NCI-H1694 treated with DMSO at 0.1 percent for 48 hours (cell line): ENCODE measurements around the gene HEBP1.

Experiments
- DNase-seq: peaks from one replicate; lab custom pipeline; 2025; lab: John Stamatoyannopoulos, UW

HEBP1 gene

DNA sequence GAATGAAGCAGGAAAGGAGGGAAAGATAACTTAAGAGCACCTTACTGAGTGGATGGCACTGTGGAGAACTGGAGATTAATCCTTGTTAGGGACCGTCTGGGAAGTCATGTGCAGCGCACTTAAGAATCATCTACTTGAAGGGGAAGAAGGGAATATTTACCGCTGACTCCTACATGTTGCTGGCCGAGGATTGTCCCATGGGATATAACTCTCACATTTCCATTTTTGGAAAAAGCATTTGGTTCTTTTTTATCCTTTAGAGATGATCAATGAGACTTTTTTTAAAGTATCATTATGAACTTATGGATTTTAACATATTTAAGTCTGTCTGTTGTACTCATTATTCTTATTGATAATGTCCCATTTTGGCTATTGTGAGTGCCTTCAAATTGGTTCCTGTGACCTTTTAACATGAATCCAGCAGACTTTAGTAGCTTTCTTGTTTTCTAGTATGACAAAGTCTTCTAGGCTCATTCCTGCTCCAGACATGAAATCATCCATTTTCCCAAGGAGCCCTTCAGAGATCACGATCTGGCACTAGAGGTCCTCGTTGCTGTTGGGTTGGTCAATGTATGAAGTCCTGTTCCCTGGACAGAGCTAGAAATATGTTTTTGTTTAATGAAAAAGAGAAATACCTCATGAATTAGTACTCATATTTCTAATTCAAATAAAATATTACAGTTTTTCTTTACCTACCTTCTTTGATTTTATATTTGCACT lies 23.9 kb upstream of the HEBP1 start:
- peak; percentile 60 for DNase-seq

DNA sequence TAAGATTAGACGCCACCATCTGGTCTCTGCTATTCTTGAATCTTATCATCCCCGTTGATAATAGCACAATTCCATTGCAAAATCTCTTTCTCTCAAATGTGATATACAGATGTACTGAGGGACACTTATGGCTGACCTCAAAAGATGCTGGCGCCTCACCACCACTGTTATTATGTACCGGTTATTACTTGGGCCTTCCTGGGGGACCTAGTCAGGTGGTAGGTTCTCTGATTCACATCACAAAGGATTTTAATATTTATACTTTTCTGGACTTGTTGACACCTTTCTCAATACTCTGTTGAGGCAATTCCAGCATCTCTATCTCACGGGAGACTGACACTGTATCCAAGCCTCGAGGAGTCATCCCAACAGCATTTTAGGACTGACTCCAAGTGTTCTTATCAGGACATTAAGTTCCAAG lies 22.8 kb upstream of the HEBP1 start:
- DNase-seq: no peak

DNA sequence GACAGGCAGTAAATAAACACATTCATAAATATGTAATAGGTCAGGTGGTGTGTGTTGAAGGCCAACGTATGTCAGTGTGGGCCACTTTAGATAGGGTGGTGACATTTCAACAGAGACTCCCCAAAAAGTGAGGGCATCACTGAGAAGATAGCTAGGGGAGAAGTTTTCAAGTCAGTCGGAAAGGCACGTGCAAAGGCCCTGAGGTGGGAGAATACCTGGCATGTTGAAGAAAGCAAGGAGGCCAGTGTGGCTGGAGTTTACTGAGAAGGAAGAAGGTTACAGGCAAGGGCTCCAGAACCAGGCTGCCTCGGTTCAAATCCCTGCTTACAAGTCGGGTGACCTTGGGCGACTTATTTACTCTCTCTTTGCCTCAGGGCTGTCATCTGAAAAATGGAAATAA lies 11.0 kb upstream of the HEBP1 start:
- DNase-seq: no peak

DNA sequence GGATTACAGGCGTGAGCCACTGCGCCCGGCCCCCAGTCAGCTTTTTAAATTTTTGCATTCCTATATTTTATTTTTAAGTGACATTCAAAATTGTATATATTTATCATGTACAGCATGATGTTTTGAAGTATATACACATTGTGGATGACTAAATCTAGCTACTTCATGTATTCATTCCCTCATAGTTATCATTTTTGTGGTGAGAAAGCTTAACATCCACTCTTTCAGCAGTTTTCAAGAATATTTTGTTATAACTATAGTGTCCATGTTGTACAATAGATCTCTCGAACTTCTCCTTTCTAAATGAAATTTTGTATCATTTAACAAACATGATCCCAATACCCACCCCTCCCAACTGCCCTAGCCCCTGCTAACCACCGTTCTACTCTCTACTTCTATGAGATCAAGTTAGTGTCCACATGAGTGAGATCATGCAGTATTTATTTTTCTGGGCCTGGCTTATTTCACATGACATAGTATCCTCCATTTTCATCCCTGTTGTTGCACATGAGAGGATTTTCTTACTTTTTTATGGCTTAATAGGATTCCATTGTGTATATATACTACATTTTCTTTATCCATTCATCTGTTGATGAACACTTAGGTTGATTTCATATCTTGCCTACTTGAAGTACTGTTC lies 8.8 kb upstream of the HEBP1 start:
- no peak for DNase-seq

DNA sequence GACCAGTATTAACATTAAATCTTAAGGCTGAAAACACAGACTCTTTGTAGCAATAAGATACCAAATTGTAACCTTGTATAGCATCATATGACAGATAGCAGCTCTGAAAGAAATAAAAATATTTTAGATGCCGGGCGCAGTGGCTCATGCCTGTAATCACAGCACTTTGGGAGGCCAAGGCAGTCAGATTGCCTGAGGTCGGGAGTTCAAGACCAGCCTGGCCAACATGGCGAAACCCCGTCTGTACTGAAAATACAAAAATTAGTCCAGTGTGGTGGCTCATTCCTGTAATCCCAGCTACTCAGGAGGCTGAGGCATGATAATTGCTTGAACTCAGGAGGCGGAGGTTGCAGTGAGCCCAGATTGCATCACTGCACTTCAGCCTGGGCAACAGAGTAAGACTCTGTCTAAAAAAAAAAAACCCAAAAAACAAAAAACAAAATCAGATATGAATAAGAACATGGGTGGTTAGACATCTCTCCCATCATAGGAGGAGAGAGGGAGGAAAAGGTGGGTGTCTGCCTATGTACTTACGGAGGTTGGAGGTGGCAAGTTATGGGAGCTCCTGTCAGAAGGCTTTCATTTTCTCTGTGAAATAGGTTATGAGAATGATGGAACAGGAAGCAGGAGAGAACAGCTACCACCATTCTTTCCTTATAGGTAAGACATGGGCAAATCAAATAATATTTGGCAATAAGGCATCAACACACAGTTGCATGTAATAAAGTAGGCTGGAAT lies 7.6 kb upstream of the HEBP1 start:
- no peak for DNase-seq

DNA sequence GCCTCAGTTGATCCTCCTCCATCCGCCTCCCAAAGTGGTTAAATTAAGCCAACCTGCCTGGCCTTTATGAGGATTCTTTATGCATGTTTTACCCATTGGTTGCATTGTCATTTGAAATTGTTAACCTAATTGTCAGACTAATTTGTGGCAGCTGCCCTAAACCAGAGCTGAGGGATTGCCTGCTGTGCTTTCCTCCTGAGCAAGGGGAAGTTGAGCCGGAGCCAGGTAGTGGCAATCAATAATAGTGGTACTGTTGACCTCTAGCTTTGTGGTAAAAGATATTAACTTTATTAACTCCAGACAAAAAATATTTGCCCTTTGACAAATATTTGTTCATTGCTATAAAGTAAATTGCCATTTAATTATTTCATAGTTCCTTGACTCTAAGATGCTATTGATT lies 5.6 kb upstream of the HEBP1 start:
- DNase-seq: no peak

DNA sequence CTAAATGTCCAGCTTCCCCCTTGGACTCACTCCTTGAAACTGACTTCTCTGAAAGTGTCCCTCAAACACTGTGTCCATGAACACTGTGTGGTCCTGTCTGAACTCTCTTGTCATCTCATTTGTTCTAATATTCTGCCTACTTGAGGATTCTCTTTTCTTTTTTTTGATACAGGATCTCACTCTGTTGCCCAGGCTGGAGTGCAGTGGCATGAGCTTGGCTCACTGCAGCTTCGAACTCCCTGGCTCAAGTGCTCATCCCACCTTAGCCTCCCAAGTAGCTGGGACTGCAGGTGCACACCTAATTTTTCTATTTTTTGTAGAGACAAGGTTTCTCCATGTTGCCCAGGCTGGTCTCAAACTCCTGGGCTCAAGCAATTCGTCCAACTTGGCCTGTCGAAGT lies 4.9 kb upstream of the HEBP1 start:
- no peak for DNase-seq

DNA sequence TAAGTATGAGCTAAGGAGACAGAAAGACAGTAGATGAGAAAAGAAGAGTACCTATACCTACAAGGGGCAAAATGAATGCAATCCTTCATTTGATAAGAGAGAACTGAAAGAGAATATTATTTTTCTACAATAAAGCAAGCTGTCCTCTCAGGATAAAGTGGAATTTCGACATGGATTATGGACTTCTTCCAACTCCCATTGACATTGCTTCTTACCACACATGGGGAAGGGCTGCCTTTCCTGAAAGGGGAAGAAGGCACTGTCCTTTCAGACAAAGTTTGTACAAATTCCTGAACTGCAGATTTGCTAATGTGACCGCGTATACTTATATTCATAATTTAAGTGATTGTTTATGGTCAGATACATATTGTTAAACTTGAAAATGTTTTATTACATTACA lies 4.3 kb upstream of the HEBP1 start:
- no peak for DNase-seq

DNA sequence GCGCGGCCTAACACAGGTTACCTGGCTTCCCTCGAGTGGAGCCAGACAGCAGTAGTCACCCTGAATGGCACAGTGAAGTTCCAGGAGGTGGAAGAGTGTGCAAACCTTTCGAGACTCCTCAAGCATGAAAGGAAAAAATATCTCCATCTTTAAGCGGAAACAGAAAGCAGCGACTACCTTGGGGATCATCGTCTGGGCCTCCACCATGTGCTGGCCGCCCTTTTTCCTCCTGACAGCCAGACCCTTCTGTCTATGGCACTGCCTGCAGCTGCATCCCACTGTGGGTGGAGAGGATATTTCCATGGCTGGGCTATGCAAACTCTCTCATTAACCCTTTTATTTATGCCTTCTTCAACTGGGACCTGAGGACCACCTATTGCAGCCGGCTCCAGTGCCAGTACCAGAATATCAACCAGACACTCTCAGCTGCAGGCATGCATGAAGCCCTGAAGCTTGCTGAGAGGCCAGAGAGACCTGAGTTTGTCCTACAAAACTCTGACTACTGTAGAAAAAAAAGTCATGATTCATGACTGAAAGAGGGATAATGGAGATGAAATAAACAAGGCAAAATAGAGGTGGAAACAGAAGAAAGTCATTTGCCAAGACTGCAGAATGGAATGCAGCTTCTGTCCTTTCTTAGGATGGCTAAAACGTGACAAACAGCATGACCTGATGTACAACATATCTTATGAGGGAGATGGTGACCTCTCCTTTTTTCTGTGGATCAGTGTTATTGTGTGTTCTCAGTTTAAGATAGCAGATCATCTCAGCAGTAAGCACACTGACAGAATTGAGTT lies 2.4 kb upstream of the HEBP1 start:
- no peak for DNase-seq

DNA sequence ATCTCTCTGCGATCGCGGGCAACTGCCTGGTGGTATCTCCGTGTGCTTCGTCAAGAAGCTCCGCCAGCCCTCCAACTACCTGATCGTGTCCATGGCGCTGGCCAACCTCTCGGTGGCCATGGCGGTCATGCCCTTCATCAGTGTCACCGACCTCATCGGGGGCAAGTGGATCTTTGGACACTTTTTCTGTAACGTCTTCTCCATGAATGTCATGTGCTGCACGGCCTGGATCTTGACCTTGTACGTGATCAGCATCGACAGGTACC lies 1.6 kb upstream of the HEBP1 start:
- no peak for DNase-seq

DNA sequence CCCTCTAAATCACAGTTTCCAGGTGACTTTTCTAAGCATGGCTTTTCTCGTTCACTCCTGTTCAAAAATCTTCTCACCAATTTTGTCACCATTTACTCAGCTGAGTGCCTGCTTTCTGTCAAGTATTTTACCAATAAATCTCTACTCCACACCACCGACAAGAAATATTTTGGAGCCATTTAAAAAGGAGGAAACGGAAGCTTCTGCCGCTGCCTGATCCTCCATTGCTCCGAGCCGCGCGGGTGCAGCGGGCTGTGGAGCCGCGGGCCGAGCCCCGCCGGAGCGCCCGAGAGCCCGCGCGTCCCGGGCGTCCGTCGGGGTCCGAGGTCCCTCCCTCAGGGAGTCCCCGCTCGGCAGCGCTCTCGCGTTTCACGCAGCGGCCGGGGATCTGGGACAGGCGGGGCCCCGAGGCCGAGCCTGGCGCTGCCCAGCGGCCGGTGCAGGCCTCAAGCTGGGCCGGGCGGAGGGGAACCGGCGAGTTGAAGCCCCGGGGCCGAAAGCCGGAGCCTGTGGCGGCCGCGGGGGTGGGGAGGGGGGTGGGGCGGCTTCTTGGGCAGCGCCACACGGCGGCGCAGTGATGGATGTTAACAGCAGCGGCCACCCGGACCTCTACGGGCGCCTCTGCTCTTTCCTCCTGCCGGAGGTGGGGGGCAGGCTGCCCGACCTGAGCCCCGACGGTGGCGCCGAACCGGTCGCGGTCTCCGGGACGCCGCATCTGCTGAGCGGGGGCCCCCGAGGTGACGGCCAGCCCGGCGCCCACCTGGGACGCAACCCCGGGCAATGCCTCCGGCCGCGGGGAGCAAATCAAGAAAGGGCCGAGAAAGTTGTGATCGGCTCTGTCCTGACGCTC lies 1.1 kb upstream of the HEBP1 start:
- DNase-seq: peak; percentile 65

DNA sequence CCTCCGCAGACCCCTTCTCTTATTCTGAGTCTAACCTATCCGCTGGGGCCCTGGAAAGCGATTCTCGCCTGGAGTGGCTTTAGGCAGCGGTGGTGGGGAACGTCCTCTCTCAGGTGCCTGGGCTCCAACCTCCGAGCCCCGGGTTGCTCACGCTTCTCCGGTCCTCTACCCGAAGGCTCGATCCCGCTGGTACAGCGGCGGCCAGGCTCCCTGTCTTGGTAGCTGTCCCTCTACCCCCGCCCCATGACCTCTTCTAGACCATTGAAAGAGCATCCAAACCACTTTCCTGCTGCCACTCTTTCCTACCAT lies 505 bp upstream of the HEBP1 start:
- DNase-seq: peak; percentile 66

DNA sequence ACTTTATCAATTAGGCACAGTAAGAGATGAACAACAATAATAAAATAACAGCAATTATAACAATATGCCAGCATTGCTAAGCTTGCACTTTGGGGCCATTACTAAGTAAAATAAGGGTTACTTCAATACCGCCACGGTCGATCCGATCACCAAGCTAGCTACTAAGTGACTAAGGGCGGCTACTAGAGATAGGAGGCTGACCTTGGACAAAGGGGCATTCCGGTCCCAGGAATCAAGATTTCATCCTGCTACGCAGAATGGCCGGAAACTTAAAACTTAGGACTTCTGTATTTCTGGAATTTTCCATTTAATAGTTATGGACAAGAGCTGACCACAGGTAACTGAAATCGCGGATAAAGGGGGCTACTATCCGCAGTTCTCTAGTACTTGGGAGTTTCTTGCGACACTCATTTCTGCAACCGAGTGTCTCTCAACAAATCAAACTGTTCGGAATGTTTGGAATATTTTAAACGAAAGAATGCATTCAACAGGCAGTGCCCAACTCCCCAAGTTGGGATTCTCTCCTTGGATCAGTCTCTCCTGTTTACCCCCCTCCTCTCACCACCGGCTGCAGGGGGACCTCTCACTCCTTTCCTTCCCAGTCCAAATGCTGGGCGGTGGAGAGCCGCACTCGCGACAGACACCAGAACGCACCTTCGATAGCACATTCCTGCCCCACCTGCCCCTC lies 650 bp downstream of the HEBP1 start:
- no peak for DNase-seq

DNA sequence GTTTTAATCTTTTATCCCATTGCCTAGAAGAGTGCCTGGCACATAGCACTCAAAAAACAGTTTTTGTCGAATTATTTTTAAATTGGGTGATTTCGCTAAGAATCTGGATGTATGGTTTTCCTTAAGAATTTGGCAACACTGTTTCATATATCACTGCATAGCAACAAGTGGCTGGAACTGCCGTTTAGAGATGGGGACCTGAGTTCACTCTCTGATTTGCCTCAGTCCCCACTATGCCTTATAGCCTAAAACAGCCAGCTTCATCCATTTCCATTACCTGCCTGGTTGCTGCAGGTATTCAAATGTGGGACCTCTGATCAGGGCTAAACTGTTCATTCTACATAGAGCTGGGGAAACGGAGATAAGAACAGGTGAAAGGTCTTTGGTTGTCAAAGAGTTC lies 1.8 kb downstream of the HEBP1 start:
- DNase-seq: no peak

DNA sequence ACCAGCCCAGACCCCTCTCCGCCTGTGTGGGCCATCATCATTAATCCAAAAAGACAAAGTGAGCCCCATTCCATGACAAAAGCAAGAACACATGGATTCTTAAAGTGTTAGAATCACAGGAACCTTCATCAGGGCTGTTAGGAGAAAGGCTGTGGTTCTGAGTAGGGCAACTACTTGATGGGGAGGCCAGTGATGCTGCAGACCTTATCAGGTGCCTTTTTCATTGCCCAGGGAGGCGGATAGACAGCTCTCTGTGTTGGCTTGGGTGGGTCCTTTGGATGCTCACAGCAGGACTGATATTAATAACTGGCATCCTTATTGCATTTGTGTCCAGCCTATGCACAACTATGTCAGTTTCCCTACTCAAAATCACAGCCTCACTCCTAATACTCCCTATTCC lies 2.3 kb downstream of the HEBP1 start:
- no peak for DNase-seq

DNA sequence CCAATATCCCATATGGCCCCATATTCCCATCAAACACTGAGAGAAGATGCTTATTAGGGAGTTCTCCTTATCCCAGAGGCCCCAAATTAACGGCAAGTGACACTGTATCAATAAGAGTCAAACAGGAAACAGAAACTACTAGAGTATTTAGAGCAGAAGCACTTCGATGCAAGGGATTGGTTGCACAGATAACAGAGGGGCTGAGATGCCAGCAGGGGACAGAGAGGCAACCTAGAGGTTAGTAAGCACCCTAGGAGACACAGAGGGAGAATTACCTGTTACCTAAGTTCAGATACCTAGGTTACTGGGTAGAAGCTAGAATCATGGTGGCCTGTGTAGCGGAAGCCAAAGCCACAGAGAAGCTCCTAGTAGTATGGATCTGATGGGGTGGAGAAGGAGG lies 2.9 kb downstream of the HEBP1 start:
- DNase-seq: no peak

DNA sequence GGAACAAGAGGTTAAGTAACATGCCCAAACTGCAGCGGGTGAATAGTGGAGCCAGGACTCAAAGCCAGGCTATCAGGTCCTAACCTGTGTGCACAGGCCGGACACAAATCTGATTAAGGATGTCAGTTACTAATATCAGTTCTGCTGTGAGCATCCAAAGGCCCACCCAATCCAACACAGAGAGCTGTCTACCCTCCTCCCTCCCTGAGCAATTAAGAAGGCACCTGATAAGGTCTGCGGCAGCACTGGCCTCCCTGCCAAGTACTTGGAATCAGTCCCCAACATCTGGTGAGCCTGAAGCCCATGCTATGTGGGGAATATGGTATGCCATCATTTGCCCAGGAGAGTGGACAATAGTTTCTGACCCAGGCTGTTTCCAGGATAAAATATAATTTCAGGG lies 3.9 kb downstream of the HEBP1 start:
- DNase-seq: no peak

DNA sequence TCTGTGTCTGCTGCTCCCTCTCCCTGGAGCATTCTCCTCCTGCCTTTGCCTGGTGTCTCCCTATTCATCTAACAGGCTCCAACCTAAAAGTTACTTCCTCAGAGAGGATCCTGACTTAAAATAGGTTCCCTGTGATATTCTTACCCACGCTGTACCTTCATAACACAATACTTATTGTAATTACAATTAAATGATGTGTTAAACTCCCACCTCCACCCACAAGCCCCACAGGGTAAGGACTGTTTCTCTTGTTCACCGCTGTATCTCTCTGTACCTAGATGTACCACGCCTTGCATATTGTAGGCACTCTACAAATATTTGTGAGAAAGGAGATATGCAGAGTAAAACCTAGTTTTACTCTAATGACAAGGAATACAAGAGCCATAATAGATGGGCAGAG lies 5.0 kb downstream of the HEBP1 start:
- no peak for DNase-seq

DNA sequence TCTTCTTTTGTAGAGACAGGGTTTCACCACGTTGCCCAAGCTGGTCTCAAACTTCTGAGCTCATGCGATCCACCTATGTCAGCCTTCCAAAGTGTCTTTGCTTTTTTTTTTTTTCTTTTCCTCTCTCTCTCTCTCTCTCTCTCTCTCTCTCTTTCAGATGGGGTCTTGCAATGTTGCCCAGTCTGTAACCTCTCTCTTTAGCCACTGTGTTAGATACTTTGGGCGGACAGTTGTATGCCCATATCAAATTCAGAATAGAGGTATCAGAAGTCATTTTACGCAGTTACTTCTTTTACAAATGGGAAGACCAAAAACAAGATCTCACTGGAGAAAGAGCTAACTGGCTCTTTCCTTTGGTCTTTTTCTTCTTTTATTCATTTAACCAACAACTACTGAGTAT lies 6.7 kb downstream of the HEBP1 start:
- no peak for DNase-seq

DNA sequence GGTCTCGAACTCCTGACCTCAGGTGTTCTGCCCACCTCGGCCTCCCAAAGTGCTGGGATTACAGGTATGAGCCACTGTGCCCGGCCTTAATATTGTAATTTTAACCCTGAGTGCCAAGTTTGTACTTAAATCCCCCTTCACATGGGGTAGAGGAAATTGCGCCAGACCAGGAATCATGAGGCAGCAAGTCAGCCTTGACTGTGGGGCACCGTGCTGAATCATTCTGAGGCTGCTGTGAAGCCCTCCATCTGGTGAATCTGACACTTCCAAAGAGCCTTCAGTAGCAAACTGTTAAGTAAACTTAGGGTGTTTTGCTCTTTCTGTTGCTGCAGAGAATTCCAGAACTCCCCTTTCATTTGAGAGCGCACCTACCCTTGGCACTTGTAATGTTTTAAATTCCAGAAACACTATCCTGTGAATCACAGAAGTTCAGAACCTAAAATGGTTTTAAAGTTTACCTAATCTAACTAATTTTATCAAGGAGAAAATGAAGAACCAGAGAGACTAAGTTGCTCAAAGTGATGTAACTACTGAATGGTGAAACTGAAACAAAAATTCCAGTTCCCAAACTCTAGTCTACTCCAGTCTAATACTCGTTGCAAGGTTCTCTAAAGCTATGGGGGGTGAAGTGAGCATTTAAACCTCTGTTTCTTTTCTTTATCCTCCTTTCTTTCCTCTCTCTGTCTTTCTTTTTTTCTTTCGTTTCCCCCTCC lies 7.5 kb downstream of the HEBP1 start:
- no peak for DNase-seq
